NCI-H2171 (cell line): ENCODE measurements around the gene CST9L.

Experiments used
- DNase-seq: peaks from one replicate; lab custom pipeline; 2025; lab: John Stamatoyannopoulos, UW

CST9L gene

GRCh38 chr20:23568320-23568970 is at the start of gene CST9L:
CST9L (minus strand) TSS chr20:23568484; CDS start chr20:23568450, 34 bp downstream.
- no peak for DNase-seq

GRCh38 chr20:23614163-23614562 is 45.9 kb upstream of the CST9L start:
- no peak for DNase-seq

- no peak for DNase-seq
These were observed 45.4 kb upstream of the CST9L start for GRCh38 chr20:23613676-23614075.

- DNase-seq = no peak
These were observed 44.1 kb upstream of the CST9L start for GRCh38 chr20:23612396-23612795.

GRCh38 chr20:23609486-23610109 is 41.3 kb upstream of the CST9L start:
- no peak for DNase-seq

- no peak for DNase-seq
These were observed 40.1 kb upstream of the CST9L start for GRCh38 chr20:23608251-23608846.

GRCh38 chr20:23607497-23608245 is 39.4 kb upstream of the CST9L start:
- DNase-seq = no peak

- DNase-seq = peak; percentile 43
These were observed 38.4 kb upstream of the CST9L start for GRCh38 chr20:23606652-23607049.

- no peak for DNase-seq
These were observed 37.8 kb upstream of the CST9L start, which contains the start of gene CST9 for GRCh38 chr20:23605867-23606651. CST9 (minus strand) TSS chr20:23605917; CDS start chr20:23605864, 53 bp downstream.

- DNase-seq = no peak
These were observed 36.0 kb upstream of the CST9L start for GRCh38 chr20:23604306-23604705.

GRCh38 chr20:23603321-23603720 is 35.0 kb upstream of the CST9L start:
- DNase-seq = no peak

- no peak for DNase-seq
These were observed 34.4 kb upstream of the CST9L start for GRCh38 chr20:23602699-23603098.

GRCh38 chr20:23602241-23602640 is 34.0 kb upstream of the CST9L start:
- no peak for DNase-seq

- no peak for DNase-seq
These were observed 33.4 kb upstream of the CST9L start for GRCh38 chr20:23601715-23602114.

- no peak for DNase-seq
These were observed 30.2 kb upstream of the CST9L start for GRCh38 chr20:23598481-23598880.

GRCh38 chr20:23596579-23597250 is 28.4 kb upstream of the CST9L start:
- no peak for DNase-seq

GRCh38 chr20:23595941-23596340 is 27.7 kb upstream of the CST9L start:
- no peak for DNase-seq

GRCh38 chr20:23588434-23589403 is 20.4 kb upstream of the CST9L start:
- no peak for DNase-seq

- DNase-seq = no peak
These were observed 19.3 kb upstream of the CST9L start for GRCh38 chr20:23587631-23588030.
